ENCODE results near the gene CSRP2.

DNA sequence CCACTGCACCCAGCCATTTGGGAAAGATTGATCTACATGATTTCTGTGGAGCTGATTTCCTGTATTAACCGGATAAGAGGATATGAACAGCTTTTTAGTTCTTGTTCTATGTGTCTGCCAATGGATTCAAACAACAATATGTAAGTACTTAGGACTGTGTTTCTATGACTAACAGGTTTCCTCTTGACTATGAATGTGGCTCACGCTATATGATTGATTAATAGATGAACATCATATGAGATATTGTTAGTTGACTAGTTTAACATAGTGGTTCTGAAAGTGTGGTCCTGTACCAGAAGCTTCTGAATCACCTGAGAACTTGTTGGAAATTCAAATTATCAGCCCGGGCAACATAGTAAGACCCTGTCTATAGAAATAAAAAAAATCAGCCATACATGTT is 12.8 kb upstream of the CSRP2 start:
- TF ChIP-seq CTCF (conservative IDR thresholded peaks at IDR 0.05 in 1 of 2, IDR thresholded peaks at IDR 0.05 in 1 of 2; ENCODE audit: low read depth in 1 of 2, low read length in 2 of 2) = no peak
- TF ChIP-seq EZH2 (IDR thresholded peaks at IDR 0.05; ENCODE audit: low read length, missing control alignments) = no peak

Data from fibroblast of lung (primary cell).